NB4 (cell line): ENCODE results near the gene CAPN10.

Experiments
- POLR2A ChIP-seq: IDR thresholded peaks from 2 replicates; pipeline ENCODE4 v1.6.1; 2011; ENCODE audit warnings: mild to moderate bottlenecking; ENCODE audit not compliant: insufficient read length; ENCODE audit errors: extremely low read depth
- TF ChIP-seq, protein P1 (sequence below): IDR thresholded peaks from one replicate; pipeline ENCODE4 v1.5.1; 2012; ENCODE audit warnings: low read depth, low read length

DNA sequence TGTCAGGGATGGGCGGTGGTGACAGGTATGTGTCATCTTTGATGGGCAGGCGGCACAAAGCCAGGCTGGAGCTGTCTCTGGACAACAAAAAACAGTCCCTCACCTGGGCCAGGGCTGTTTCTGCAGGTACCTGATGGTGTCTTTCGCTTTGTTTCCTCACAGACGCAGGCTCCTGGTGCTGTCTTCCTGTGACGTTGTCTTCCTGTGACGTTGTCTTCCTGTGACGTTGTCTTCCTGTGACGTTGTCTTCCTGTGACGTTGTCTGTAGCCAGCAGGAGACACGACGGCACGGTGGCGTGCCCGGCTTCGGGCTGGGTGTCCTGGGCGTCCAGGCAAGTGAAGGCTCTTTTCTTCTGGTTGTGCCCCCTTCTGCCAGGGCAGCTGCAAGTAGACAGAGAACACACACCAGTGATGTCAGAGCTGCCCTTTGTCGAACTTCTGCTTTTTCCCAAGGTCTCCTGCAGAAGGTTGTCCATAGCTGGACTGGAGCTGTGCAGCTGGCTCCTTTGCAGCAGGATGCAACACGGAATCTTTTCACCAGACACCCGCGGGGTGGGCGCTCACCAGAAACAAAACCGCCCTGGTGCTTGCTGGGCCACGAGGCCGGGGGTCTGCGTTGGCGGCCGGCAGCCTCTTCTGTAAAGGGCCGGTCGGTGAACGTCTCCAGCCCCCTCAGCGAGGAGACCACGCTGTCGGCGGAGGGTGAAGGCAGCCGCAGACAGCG, 59.8 kb downstream of the CAPN10 start:
- TF ChIP-seq, protein P1, sequence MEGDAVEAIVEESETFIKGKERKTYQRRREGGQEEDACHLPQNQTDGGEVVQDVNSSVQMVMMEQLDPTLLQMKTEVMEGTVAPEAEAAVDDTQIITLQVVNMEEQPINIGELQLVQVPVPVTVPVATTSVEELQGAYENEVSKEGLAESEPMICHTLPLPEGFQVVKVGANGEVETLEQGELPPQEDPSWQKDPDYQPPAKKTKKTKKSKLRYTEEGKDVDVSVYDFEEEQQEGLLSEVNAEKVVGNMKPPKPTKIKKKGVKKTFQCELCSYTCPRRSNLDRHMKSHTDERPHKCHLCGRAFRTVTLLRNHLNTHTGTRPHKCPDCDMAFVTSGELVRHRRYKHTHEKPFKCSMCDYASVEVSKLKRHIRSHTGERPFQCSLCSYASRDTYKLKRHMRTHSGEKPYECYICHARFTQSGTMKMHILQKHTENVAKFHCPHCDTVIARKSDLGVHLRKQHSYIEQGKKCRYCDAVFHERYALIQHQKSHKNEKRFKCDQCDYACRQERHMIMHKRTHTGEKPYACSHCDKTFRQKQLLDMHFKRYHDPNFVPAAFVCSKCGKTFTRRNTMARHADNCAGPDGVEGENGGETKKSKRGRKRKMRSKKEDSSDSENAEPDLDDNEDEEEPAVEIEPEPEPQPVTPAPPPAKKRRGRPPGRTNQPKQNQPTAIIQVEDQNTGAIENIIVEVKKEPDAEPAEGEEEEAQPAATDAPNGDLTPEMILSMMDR, result no peak
- no peak for TF ChIP-seq POLR2A
